WERI-Rb-1 (cell line): ENCODE data around the gene CYP4F12.
"Not testable (repeated sequence)": the region's sequence is repeated elsewhere in the genome, so short reads cannot be mapped to it uniquely, and the experiment has no call there.

Source experiments
- DNase-seq: peaks from one replicate; pipeline ENCODE4 v3.0.0-alpha.2; 2020
- H3K27ac ChIP-seq: fragments of 250-450 bp; sonication (Bioruptor Pico); 2 replicates; pipeline ENCODE4 v1.5.1; 2020; ENCODE audit warnings: mild to moderate bottlenecking, moderate library complexity
- H3K27me3 ChIP-seq: fragments of 250-450 bp; sonication (Bioruptor Pico); 2 replicates; pipeline ENCODE4 v1.5.1; 2021; ENCODE audit warnings: mild to moderate bottlenecking, low read depth, moderate library complexity; ENCODE audit not compliant: insufficient read depth, severe bottlenecking
- H3K36me3 ChIP-seq: fragments of 250-450 bp; sonication (Bioruptor Pico); 2 replicates; pipeline ENCODE4 v1.5.1; 2020; ENCODE audit warnings: mild to moderate bottlenecking, moderate library complexity
- H3K4me3 ChIP-seq: 2 replicates; pipeline ENCODE4 v1.5.1; 2011; ENCODE audit warnings: low read depth, mild to moderate bottlenecking, control low read depth, low read length
- H3K9me3 ChIP-seq: fragments of 250-450 bp; sonication (Bioruptor Pico); 2 replicates; pipeline ENCODE4 v1.5.1; 2021; ENCODE audit warnings: mild to moderate bottlenecking, moderate library complexity; ENCODE audit not compliant: severe bottlenecking
- CTCF ChIP-seq: IDR thresholded peaks from 2 replicates; pipeline ENCODE4 v1.5.1; 2011; ENCODE audit warnings: low read depth, mild to moderate bottlenecking, control low read depth, inconsistent platforms, low read length

Gene CYP4F12

GRCh38 chr19:15643387-15643786, 29.5 kb upstream of the CYP4F12 start:
- DNase-seq: no peak
- no peaks in the 10 kb centered on the region for H3K9me3 ChIP-seq
- H3K36me3 ChIP-seq: no peaks in the 10 kb centered on the region
- peaks cover 71% of the 10 kb centered on the region for H3K27me3 ChIP-seq
- H3K27ac ChIP-seq: no peak overlapping the region
- no peak overlapping the region for H3K4me3 ChIP-seq
- TF ChIP-seq CTCF: no peak

DNA sequence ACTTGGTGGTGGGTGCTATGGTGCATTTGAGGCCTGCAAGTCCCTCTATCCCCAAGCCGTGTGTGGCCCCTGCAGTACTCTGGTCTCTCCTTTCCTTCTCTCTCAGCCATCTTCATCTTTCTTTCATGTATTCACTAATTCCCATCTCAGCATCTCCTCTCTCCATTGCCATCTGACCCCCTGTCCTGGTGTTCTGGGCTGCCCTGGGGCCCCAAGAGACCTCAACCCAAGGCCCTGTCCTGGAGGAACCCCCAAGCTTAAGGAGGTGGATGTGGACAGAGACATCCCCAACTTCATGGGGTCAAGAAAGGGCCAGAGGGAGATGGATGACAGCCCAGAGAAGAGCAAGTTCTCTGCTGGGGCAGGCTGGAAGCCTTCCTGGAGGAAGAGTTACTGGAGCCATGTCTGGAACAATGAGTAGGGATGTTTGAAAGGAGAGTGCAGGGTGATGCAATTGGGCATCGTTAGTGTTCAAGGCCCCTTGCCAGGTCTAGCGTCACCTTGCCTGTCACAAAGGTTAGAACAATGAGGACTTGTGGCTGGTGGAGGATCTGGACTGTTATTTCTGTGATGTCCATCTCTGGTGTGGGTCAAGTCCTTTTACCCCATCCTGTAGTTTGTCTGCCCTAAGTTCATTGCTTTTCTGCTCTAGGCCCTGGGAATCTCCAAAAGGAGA, 28.7 kb upstream of the CYP4F12 start:
- Histone ChIP-seq H3K27ac (no peak overlapping the region), H3K27me3 (peaks cover 66% of the 10 kb centered on the region), H3K9me3 (no peaks in the 10 kb centered on the region), H3K36me3 (no peaks in the 10 kb centered on the region), H3K4me3 (no peak overlapping the region)
- TF ChIP-seq CTCF: no peak
- no peak for DNase-seq

- Histone ChIP-seq H3K27ac (no peak overlapping the region), H3K36me3 (no peaks in the 10 kb centered on the region), H3K4me3 (no peak overlapping the region), H3K27me3 (peaks cover 65% of the 10 kb centered on the region), H3K9me3 (no peaks in the 10 kb centered on the region)
- no peak for DNase-seq
- no peak for TF ChIP-seq CTCF
These were observed 28.1 kb upstream of the CYP4F12 start for GRCh38 chr19:15644816-15645215.

- H3K27ac ChIP-seq: no peak overlapping the region
- H3K36me3 ChIP-seq: no peaks in the 10 kb centered on the region
- H3K27me3 ChIP-seq: peaks cover 31% of the 10 kb centered on the region
- DNase-seq: no peak
- no peak for TF ChIP-seq CTCF
- no peaks in the 10 kb centered on the region for H3K9me3 ChIP-seq
- H3K4me3 ChIP-seq: no peak overlapping the region
These were observed 23.4 kb upstream of the CYP4F12 start for GRCh38 chr19:15649526-15649925.

DNA sequence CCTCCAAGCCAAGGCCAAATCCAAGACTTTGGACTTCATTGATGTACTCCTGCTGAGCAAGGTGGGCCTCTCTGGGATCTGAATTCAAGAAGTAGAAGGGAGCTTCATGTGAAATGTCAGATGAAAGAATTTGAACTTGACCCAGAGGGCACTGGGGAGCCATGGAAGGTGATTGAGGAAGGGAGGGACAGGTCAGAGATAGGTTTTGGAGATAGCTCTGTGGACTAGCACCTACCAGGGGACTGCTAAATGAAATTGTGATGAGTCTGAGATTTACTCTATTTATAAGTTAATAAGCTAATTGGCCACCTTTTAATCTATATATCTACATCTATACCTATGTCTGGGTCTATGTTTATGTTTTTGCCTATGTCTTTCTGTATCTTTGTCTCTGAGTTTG, 22.8 kb upstream of the CYP4F12 start:
- H3K27ac ChIP-seq, H3K36me3 ChIP-seq, DNase-seq, H3K4me3 ChIP-seq, H3K9me3 ChIP-seq: not testable (repeated sequence)
- peaks cover 30% of the 10 kb centered on the region for H3K27me3 ChIP-seq

DNA sequence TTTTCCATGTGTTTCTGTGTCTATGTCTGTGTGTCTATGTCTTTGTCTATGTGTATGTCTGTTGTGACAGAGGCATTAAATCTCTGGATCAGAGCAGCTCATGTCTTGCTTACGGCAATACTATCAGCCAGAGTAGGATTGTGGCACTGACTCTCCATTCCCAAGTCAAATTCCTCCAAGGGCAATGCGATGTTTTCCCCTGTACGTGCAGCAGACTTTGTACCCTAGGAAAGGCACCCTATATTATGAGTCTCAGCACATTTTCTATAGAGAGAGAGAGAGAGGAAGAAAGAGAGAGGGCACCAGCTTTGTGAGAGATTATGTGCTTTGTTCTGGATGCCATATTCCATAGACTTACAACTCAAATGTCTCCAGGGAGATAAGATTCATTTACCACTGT, 21.1 kb upstream of the CYP4F12 start:
- Histone ChIP-seq H3K27me3 (peaks cover 28% of the 10 kb centered on the region), H3K4me3 (no peak overlapping the region), H3K27ac (no peak overlapping the region), H3K36me3 (no peaks in the 10 kb centered on the region), H3K9me3 (no peaks in the 10 kb centered on the region)
- DNase-seq: no peak
- no peak for TF ChIP-seq CTCF
